Keratinocyte (primary cell): ENCODE measurements around the gene CCM2. TPM values are rescaled to one million over a fixed set of nuclear protein-coding genes. Genes with fewer than 3 reads are reported as not detected.

Source experiments
- DNase-seq: peaks from one replicate; pipeline ENCODE4 v3.0.0-alpha.2; 2011; ENCODE audit warnings: low read depth, missing footprints, low spot score
- FAIRE-seq: peaks from 2 replicates; lab custom pipeline; 2011; peaks lifted over from hg19 to GRCh38; lab: Jason Lieb, UNC
- H2AFZ ChIP-seq: 2 replicates; pipeline ENCODE4 v1.6.0; 2012; ENCODE audit warnings: low read length, control low read depth, inconsistent platforms; ENCODE audit not compliant: control insufficient read depth
- H3K27ac ChIP-seq: 2 replicates; pipeline ENCODE4 v1.5.1; 2011; ENCODE audit warnings: low read length; ENCODE audit not compliant: control insufficient read depth, insufficient read depth
- H3K27me3 ChIP-seq: 3 replicates; pipeline ENCODE4 v1.6.0; 2011; ENCODE audit warnings: low read length; ENCODE audit not compliant: control insufficient read depth, insufficient read depth; ENCODE audit errors: extremely low read depth
- H3K36me3 ChIP-seq, 2 experiments: 2 replicates in 1 of 2; 3 replicates in 1 of 2; pipeline ENCODE4 v1.5.1; 2011; ENCODE audit warnings: low read length in 2 of 2, mild to moderate bottlenecking in 1 of 2; ENCODE audit not compliant: control insufficient read depth in 2 of 2, insufficient read depth in 2 of 2; ENCODE audit errors: extremely low read depth in 1 of 2
- H3K4me1 ChIP-seq: 3 replicates; pipeline ENCODE4 v1.5.1; 2011; ENCODE audit warnings: low read length; ENCODE audit not compliant: control insufficient read depth, insufficient read depth; ENCODE audit errors: extremely low read depth
- H3K4me2 ChIP-seq: 3 replicates; pipeline ENCODE4 v1.6.0; 2011; ENCODE audit warnings: low read depth, low read length; ENCODE audit not compliant: control insufficient read depth, insufficient read depth; ENCODE audit errors: extremely low read depth
- H3K4me3 ChIP-seq, 3 experiments: fragments of 200-600 bp in 1 of 3; sonication (generic) in 1 of 3; 2 replicates in 2 of 3; 3 replicates in 1 of 3; pipeline ENCODE4 v1.5.1; 2011 to 2016; ENCODE audit warnings: low read length in 3 of 3, mild to moderate bottlenecking in 3 of 3, control low read depth in 2 of 3, inconsistent platforms in 1 of 3, low read depth in 1 of 3, mixed read lengths in 1 of 3, mixed run types in 1 of 3, moderate library complexity in 1 of 3; ENCODE audit not compliant: control insufficient read depth in 2 of 3, insufficient read depth in 2 of 3; ENCODE audit errors: extremely low read depth in 1 of 3
- H3K79me2 ChIP-seq: 2 replicates; pipeline ENCODE4 v1.6.0; 2012; ENCODE audit warnings: low read length; ENCODE audit not compliant: control insufficient read depth, insufficient read depth
- H3K9ac ChIP-seq: 3 replicates; pipeline ENCODE4 v1.6.0; 2011; ENCODE audit warnings: low read length; ENCODE audit not compliant: control insufficient read depth, insufficient read depth; ENCODE audit errors: extremely low read depth
- H3K9me1 ChIP-seq: 3 replicates; pipeline ENCODE4 v1.6.0; 2011; ENCODE audit warnings: low read length; ENCODE audit not compliant: control insufficient read depth, insufficient read depth; ENCODE audit errors: extremely low read depth
- H3K9me3 ChIP-seq: 2 replicates; pipeline ENCODE4 v1.5.1; 2012; ENCODE audit warnings: low read depth, low read length; ENCODE audit not compliant: control insufficient read depth
- H4K20me1 ChIP-seq: 3 replicates; pipeline ENCODE4 v1.6.0; 2011; ENCODE audit warnings: low read length; ENCODE audit not compliant: control insufficient read depth, insufficient read depth; ENCODE audit errors: extremely low read depth
- CTCF ChIP-seq, 3 experiments: IDR thresholded peaks in 1 of 3; conservative IDR thresholded peaks in 1 of 3; optimal IDR thresholded peaks in 1 of 3; 2 replicates in 2 of 3; 3 replicates in 1 of 3; pipeline versions ENCODE3 to v1.5.1; 2011; ENCODE audit warnings: low read length in 3 of 3, mild to moderate bottlenecking in 3 of 3, moderate library complexity in 2 of 3, control low read depth in 1 of 3, inconsistent platforms in 1 of 3; ENCODE audit not compliant: insufficient read depth in 2 of 3; ENCODE audit errors: extremely low read depth in 1 of 3
- EZH2 ChIP-seq: IDR thresholded peaks from one replicate; pipeline ENCODE4 v1.6.1; 2012; ENCODE audit warnings: inconsistent platforms, mild to moderate bottlenecking, low read length, moderate library complexity
- dilution Hi-C: fragments of 300-500 bp; cut with MboI; formaldehyde crosslinking; loops from one replicate; pipeline ENCODE4 v1.7.0; 2020; ENCODE audit warnings: low sequenced_read_pairs; ENCODE audit not compliant: extremely low pct_ligation_motif_present
- polyA plus RNA-seq, 5 experiments: library from polyadenylated mRNA; depleted of rRNA in 3 of 5; stranded (reverse) in 3 of 5; stranded (forward) in 1 of 5; unstranded in 1 of 5; fragments of >200 nt; gene quantifications; 1 replicate in 1 of 5; 2 replicates in 3 of 5; 3 replicates in 1 of 5; pipeline versions ENCODE4 v1.2.1 to v1.2.3, GENCODE V29; 2011 to 2012; ENCODE audit warnings: missing spikeins in 2 of 5, low read depth in 1 of 5, low replicate concordance in 1 of 5

CCM2 gene
- polyA plus RNA-seq, 1 donor (not counting 4 experiments of a cell fraction or from before 2014, with no cell fraction given): 44.8 TPM

GRCh38 chr7:44975331-44976039, 24.5 kb upstream of the CCM2 start:
- no peak overlapping the region for H3K4me2 ChIP-seq
- H3K4me3 ChIP-seq: no peak overlapping the region
- H3K9me3 ChIP-seq: no peaks in the 10 kb centered on the region
- H3K79me2 ChIP-seq: no peaks in the 10 kb centered on the region
- H4K20me1 ChIP-seq: no peaks in the 10 kb centered on the region
- TF ChIP-seq EZH2: no peak
- TF ChIP-seq CTCF (optimal IDR thresholded peaks at IDR 0.05 in 1 of 3, IDR thresholded peaks at IDR 0.05 in 1 of 3, conservative IDR thresholded peaks at IDR 0.05 in 1 of 3; ENCODE audit: extremely low read depth in 1 of 3, insufficient read depth in 2 of 3, low read length in 3 of 3): no peak
- dilution Hi-C loops: no loop called here
- FAIRE-seq (no peak), DNase-seq (no peak)
- no peak overlapping the region for H2AFZ ChIP-seq
- H3K9ac ChIP-seq: no peak overlapping the region
- H3K27me3 ChIP-seq: peaks cover 7% of the 10 kb centered on the region
- H3K36me3 ChIP-seq: no peaks in the 10 kb centered on the region
- H3K4me1 ChIP-seq: peaks cover 25% of the 10 kb centered on the region
- no peak overlapping the region for H3K27ac ChIP-seq
- H3K9me1 ChIP-seq: no peaks in the 10 kb centered on the region

- Histone ChIP-seq H3K27ac (no peak overlapping the region), H3K79me2 (no peaks in the 10 kb centered on the region), H3K4me1 (peaks cover 32% of the 10 kb centered on the region), H3K4me3 (no peak overlapping the region), H3K9me1 (no peaks in the 10 kb centered on the region), H3K9ac (no peak overlapping the region), H3K4me2 (no peak overlapping the region), H3K9me3 (no peaks in the 10 kb centered on the region), H4K20me1 (no peaks in the 10 kb centered on the region), H3K27me3 (peaks cover 4% of the 10 kb centered on the region), H2AFZ (no peak overlapping the region), H3K36me3 (no peaks in the 10 kb centered on the region)
- FAIRE-seq: no peak
- DNase-seq: no peak
- dilution Hi-C loops: no loop called here
- no peak for TF ChIP-seq CTCF (optimal IDR thresholded peaks at IDR 0.05 in 1 of 3, IDR thresholded peaks at IDR 0.05 in 1 of 3, conservative IDR thresholded peaks at IDR 0.05 in 1 of 3; ENCODE audit: extremely low read depth in 1 of 3, insufficient read depth in 2 of 3, low read length in 3 of 3)
- TF ChIP-seq EZH2: no peak
Measured at GRCh38 chr7:44976040-44976745, 23.8 kb upstream of the CCM2 start.
